Type B pancreatic cell (in vitro differentiated cells): ENCODE data around the gene SHROOM2. TPM values are rescaled to one million over a fixed set of nuclear protein-coding genes. Genes with fewer than 3 reads are reported as not detected.

Source experiments
- DNase-seq: peaks from one replicate; pipeline ENCODE4 v3.0.0; 2021; ENCODE audit warnings: mixed read lengths; ENCODE audit not compliant: unreplicated experiment; ENCODE audit errors: extremely low spot score
- H3K27ac Mint-ChIP-seq: 2 replicates; pipeline ENCODE4 v1.8.0; 2021; ENCODE audit warnings: mild to moderate bottlenecking, mixed read lengths
- H3K27me3 Mint-ChIP-seq: 2 replicates; pipeline ENCODE4 v1.8.0; 2021; ENCODE audit warnings: mixed read lengths
- H3K36me3 Mint-ChIP-seq: 2 replicates; pipeline ENCODE4 v1.8.0; 2021; ENCODE audit warnings: mixed read lengths
- H3K4me1 Mint-ChIP-seq: one replicate; pipeline ENCODE4 v1.8.0; 2021; ENCODE audit warnings: mixed read lengths; ENCODE audit not compliant: unreplicated experiment
- H3K4me3 Mint-ChIP-seq: 2 replicates; pipeline ENCODE4 v1.8.0; 2021; ENCODE audit warnings: mild to moderate bottlenecking, mixed read lengths
- H3K9me3 Mint-ChIP-seq: 2 replicates; pipeline ENCODE4 v1.8.0; 2021; ENCODE audit warnings: mixed read lengths
- total RNA-seq: library from RNA; stranded (reverse); gene quantifications from 2 replicates; pipeline ENCODE4 v1.2.1, GENCODE V29; 2021; ENCODE audit warnings: low replicate concordance
- TF ChIP-seq, protein P1 (sequence below): fragments of 200-600 bp; sonication (generic); conservative IDR thresholded peaks from 2 replicates; pipeline ENCODE4 v1.5.0; 2021; ENCODE audit warnings: antibody characterized with exemption, mild to moderate bottlenecking

The SHROOM2 gene
- total RNA-seq, 1 donor from 2014 or later = 8.4 TPM

DNA sequence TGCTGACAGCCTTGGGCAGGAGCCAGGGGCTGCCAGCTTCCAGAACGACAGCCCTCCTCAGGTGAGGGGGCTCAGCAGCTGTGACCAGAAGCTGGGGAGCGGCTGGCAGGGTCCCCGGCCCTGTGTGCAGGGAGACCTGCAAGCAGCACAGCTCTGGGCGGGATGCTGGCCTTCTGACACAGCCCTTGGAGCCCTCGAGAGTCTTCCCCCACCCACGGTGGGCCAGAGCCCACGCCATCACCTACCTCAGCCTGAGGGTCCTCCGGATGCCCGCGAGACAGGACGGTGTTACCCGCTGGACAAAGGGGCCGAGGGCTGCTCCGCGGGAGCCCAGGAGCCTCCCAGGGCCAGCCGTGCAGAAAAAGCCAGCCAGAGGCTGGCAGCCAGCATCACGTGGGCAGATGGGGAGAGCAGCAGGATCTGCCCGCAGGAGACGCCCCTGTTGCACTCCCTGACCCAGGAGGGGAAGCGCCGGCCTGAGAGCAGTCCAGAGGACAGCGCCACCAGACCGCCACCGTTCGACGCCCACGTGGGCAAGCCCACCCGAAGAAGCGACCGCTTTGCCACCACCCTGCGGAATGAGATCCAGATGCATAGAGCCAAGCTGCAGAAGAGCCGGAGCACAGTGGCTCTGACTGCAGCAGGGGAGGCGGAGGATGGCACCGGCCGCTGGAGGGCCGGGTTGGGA is 109.1 kb downstream of the SHROOM2 start:
- Mint-ChIP-seq H3K27ac (no peak overlapping the region), H3K9me3 (no peaks in the 10 kb centered on the region), H3K27me3 (no peaks in the 10 kb centered on the region)

DNA sequence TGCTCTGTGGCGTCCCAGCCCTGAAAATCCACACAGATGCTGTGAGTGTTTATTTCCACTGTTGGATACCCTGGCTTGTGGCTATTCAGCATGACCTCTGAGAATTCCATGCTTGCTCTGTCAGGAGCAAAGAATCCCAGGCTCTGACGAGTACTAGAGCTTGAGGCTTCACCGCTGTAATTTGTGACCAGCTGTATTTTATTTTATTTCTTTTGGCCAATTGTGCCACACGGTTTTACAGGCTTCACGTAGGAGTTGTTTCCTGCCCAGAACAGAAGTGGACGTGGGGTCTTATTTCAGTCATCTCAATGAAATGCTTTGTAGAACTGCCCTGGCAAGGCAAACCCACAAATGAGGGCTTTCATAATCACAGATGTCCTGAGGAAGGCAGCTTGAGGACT is 111.5 kb downstream of the SHROOM2 start:
- Mint-ChIP-seq H3K36me3 (peaks cover 3% of the 10 kb centered on the region), H3K4me3 (no peak overlapping the region), H3K27me3 (no peaks in the 10 kb centered on the region), H3K4me1 (peaks cover 3% of the 10 kb centered on the region), H3K9me3 (no peaks in the 10 kb centered on the region), H3K27ac (no peak overlapping the region)
- no peak for DNase-seq
- TF ChIP-seq, protein P1, sequence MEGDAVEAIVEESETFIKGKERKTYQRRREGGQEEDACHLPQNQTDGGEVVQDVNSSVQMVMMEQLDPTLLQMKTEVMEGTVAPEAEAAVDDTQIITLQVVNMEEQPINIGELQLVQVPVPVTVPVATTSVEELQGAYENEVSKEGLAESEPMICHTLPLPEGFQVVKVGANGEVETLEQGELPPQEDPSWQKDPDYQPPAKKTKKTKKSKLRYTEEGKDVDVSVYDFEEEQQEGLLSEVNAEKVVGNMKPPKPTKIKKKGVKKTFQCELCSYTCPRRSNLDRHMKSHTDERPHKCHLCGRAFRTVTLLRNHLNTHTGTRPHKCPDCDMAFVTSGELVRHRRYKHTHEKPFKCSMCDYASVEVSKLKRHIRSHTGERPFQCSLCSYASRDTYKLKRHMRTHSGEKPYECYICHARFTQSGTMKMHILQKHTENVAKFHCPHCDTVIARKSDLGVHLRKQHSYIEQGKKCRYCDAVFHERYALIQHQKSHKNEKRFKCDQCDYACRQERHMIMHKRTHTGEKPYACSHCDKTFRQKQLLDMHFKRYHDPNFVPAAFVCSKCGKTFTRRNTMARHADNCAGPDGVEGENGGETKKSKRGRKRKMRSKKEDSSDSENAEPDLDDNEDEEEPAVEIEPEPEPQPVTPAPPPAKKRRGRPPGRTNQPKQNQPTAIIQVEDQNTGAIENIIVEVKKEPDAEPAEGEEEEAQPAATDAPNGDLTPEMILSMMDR = no peak

More for the DNA sequence above, 109.1 kb downstream of the SHROOM2 start:
- Mint-ChIP-seq H3K4me1 (peaks cover 3% of the 10 kb centered on the region), H3K36me3 (peaks cover 3% of the 10 kb centered on the region), H3K4me3 (no peak overlapping the region)
- TF ChIP-seq, protein P1 = no peak
- DNase-seq = no peak

- Mint-ChIP-seq H3K4me3 (no peak overlapping the region), H3K4me1 (peaks cover 8% of the 10 kb centered on the region), H3K27me3 (no peaks in the 10 kb centered on the region), H3K27ac (no peak overlapping the region), H3K36me3 (peaks cover 3% of the 10 kb centered on the region), H3K9me3 (no peaks in the 10 kb centered on the region)
- DNase-seq = no peak
- TF ChIP-seq, protein P1 = no peak
Observed at GRCh38 chrX:9899640-9900111, 113.4 kb downstream of the SHROOM2 start.

DNA sequence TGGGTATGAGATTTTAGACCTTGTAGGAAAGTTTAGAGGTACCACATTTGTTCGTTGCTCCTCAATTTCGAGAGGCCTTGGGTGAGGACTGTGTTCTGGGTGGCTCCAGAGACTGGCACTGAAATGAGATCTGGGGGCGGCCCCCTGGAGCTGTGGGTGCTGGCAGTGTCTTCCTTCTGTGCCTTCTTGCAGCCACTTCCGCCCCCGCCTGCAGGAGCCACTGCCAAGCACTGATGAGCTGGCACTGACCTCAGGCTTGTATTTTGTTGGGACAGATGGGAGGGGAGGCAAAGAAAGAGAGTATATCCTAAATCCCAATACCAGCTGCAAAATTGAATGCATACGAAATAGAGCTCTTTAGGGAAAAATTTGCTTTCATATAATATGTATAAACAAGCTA is 116.4 kb downstream of the SHROOM2 start:
- H3K27ac Mint-ChIP-seq = no peak overlapping the region
- H3K27me3 Mint-ChIP-seq = no peaks in the 10 kb centered on the region
- H3K4me1 Mint-ChIP-seq = peaks cover 8% of the 10 kb centered on the region
- TF ChIP-seq, protein P1 = no peak
- DNase-seq = no peak
- H3K36me3 Mint-ChIP-seq = peaks cover 3% of the 10 kb centered on the region
- H3K4me3 Mint-ChIP-seq = no peak overlapping the region
- no peaks in the 10 kb centered on the region for H3K9me3 Mint-ChIP-seq

- DNase-seq = no peak
- Mint-ChIP-seq H3K36me3 (peaks cover 3% of the 10 kb centered on the region), H3K27me3 (no peaks in the 10 kb centered on the region), H3K4me3 (no peak overlapping the region), H3K9me3 (no peaks in the 10 kb centered on the region), H3K4me1 (peaks cover 11% of the 10 kb centered on the region), H3K27ac (no peak overlapping the region)
- TF ChIP-seq, protein P1 = no peak
Observed at GRCh38 chrX:9903146-9903545, 116.9 kb downstream of the SHROOM2 start.
